A549 (cell line): ENCODE data around the gene NPC1L1. TPM values are rescaled to one million over a fixed set of nuclear protein-coding genes. Genes with fewer than 3 reads are reported as not detected.

Experiments used
- ATAC-seq, 2 experiments: fragments of 200-7000 bp in 1 of 2; fragments of >200 bp in 1 of 2; cut with Nextera tagmentation in 1 of 2; cut with Tn5 transposase in 1 of 2; 3 replicates each; pipeline versions ENCODE4 v1.8.0 to v1.9.1; 2018 to 2020; ENCODE audit warnings: mild to moderate bottlenecking in 1 of 2, moderate library complexity in 1 of 2
- CTCF ChIA-PET: fragments of 300-600 bp; sonication (Branson Sonifier 250); formaldehyde crosslinking; extraction: SDS; loops from one replicate; lab custom pipeline; 2021; ENCODE audit warnings: antibody characterized with exemption, inconsistent platforms; lab: Yijun Ruan, JAX
- POLR2A ChIA-PET: fragments of 350-600 bp; formaldehyde crosslinking; extraction: SDS; loops from one replicate; lab custom pipeline; 2021; ENCODE audit warnings: antibody characterized with exemption, inconsistent platforms; lab: Yijun Ruan, JAX
- DNase-seq, 2 experiments: peaks; one replicate each; pipeline versions ENCODE4 v3.0.0 to v3.0.0-alpha.2; 2011 to 2016; ENCODE audit warnings: low read depth in 1 of 2, low spot score in 1 of 2
- FAIRE-seq: peaks from 2 replicates; lab custom pipeline; 2011; peaks lifted over from hg19 to GRCh38; lab: Jason Lieb, UNC
- H3K27ac ChIP-seq, 2 experiments: fragments of >200 bp; sonication (Bioruptor Twin); formaldehyde crosslinking; 3 replicates each; pipeline ENCODE4 v1.5.1; 2016 to 2017
- H3K4me1 ChIP-seq: fragments of >200 bp; sonication (Bioruptor Twin); formaldehyde crosslinking; 3 replicates; pipeline ENCODE4 v1.6.1; 2016
- H3K4me2 ChIP-seq: fragments of >200 bp; sonication (Bioruptor Twin); formaldehyde crosslinking; 3 replicates; pipeline ENCODE4 v1.6.1; 2016
- H3K4me3 ChIP-seq: fragments of >200 bp; sonication (Bioruptor Twin); formaldehyde crosslinking; 3 replicates; pipeline ENCODE4 v1.5.1; 2016
- H3K9me3 ChIP-seq: fragments of >200 bp; sonication (Bioruptor Twin); formaldehyde crosslinking; 3 replicates; pipeline ENCODE4 v1.6.1; 2016
- FOSB ChIP-seq: fragments of 250-450 bp; sonication (Bioruptor Pico); IDR thresholded peaks from 2 replicates; pipeline ENCODE4 v1.5.0; 2020; ENCODE audit warnings: mild to moderate bottlenecking, moderate library complexity
- WGBS: methylation state at CpG from one replicate; pipeline ENCODE4 v1.1.6; 2017; ENCODE audit errors: missing lambda C conversion rate; 5-methylcytosine and 5-hydroxymethylcytosine counted together
- polyA plus RNA-seq, 4 experiments: library from polyadenylated mRNA; depleted of rRNA in 3 of 4; stranded (reverse); fragments of >200 nt; fragmentation: RNase III in 1 of 4; extraction: RNeasy Plus Mini Kit Qiagen cat#74134 plus additional on column Dnase treatment in 1 of 4; gene quantifications; 2 replicates in 3 of 4; 3 replicates in 1 of 4; pipeline ENCODE4 v1.2.3, GENCODE V29; 2011 to 2017
- small RNA-seq, 6 experiments: library from RNA; depleted of rRNA; stranded (forward); fragments of <200 nt; gene quantifications; one replicate each; pipeline ENCODE3, GENCODE V24; 2012
- TF ChIP-seq, protein P1 (sequence below): fragments of >200 bp; sonication (Bioruptor Twin); formaldehyde crosslinking; IDR thresholded peaks from 3 replicates; pipeline ENCODE4 v1.6.1; 2016
- TF ChIP-seq, protein P2 (sequence below): fragments of 250-450 bp; sonication (Bioruptor Pico); IDR thresholded peaks from 2 replicates; pipeline ENCODE4 v1.5.0; 2021; ENCODE audit warnings: mild to moderate bottlenecking, moderate library complexity, borderline replicate concordance
- TF ChIP-seq, protein P3 (sequence below): fragments of >200 bp; sonication (Bioruptor Twin); formaldehyde crosslinking; IDR thresholded peaks from 3 replicates; pipeline ENCODE4 v1.5.1; 2016

Gene NPC1L1
- polyA plus RNA-seq, 2 of the 4 experiments (the other 2 are of a cell fraction), result 0.04 to 0.06 TPM

GRCh38 chr7:44465490-44465889 lies 75.6 kb downstream of the NPC1L1 start (continued):
- TF ChIP-seq, protein P1, sequence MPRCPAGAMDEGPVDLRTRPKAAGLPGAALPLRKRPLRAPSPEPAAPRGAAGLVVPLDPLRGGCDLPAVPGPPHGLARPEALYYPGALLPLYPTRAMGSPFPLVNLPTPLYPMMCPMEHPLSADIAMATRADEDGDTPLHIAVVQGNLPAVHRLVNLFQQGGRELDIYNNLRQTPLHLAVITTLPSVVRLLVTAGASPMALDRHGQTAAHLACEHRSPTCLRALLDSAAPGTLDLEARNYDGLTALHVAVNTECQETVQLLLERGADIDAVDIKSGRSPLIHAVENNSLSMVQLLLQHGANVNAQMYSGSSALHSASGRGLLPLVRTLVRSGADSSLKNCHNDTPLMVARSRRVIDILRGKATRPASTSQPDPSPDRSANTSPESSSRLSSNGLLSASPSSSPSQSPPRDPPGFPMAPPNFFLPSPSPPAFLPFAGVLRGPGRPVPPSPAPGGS, result no peak
- TF ChIP-seq, protein P2, sequence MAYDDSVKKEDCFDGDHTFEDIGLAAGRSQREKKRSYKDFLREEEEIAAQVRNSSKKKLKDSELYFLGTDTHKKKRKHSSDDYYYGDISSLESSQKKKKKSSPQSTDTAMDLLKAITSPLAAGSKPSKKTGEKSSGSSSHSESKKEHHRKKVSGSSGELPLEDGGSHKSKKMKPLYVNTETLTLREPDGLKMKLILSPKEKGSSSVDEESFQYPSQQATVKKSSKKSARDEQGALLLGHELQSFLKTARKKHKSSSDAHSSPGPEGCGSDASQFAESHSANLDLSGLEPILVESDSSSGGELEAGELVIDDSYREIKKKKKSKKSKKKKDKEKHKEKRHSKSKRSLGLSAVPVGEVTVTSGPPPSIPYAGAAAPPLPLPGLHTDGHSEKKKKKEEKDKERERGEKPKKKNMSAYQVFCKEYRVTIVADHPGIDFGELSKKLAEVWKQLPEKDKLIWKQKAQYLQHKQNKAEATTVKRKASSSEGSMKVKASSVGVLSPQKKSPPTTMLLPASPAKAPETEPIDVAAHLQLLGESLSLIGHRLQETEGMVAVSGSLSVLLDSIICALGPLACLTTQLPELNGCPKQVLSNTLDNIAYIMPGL (CRISPR knock-in tag), result no peak

GRCh38 chr7:44463169-44463808 lies 77.8 kb downstream of the NPC1L1 start:
- Histone ChIP-seq H3K4me2 (no peak overlapping the region), H3K27ac (no peak overlapping the region), H3K9me3 (no peaks in the 10 kb centered on the region), H3K4me3 (no peak overlapping the region), H3K4me1 (no peaks in the 10 kb centered on the region)
- ATAC-seq (peak in 1 of 2 experiments; percentile 66; a peak in 2 of 6 replicates), FAIRE-seq (no peak), DNase-seq (peak; percentile 14 to 16)
- CTCF ChIA-PET, result interaction anchor here (0.7 to 1.7 kb wide), 5 partner anchors 12 to 222 kb away, joined by 3 to 10 read pairs (median 4); no protein-coding TSS in a partner anchor
- TF ChIP-seq, protein P3, sequence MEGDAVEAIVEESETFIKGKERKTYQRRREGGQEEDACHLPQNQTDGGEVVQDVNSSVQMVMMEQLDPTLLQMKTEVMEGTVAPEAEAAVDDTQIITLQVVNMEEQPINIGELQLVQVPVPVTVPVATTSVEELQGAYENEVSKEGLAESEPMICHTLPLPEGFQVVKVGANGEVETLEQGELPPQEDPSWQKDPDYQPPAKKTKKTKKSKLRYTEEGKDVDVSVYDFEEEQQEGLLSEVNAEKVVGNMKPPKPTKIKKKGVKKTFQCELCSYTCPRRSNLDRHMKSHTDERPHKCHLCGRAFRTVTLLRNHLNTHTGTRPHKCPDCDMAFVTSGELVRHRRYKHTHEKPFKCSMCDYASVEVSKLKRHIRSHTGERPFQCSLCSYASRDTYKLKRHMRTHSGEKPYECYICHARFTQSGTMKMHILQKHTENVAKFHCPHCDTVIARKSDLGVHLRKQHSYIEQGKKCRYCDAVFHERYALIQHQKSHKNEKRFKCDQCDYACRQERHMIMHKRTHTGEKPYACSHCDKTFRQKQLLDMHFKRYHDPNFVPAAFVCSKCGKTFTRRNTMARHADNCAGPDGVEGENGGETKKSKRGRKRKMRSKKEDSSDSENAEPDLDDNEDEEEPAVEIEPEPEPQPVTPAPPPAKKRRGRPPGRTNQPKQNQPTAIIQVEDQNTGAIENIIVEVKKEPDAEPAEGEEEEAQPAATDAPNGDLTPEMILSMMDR, result 0 out of 3 replicates have a peak, but pooled peaks have one; percentile 5
- no peak for TF ChIP-seq FOSB (CRISPR knock-in tag)
- POLR2A ChIA-PET, result no interaction called here
- 91% methylated on average over 1 of the region's 1 CpG for WGBS

Small RNA genes within 50 kb of the gene (small RNA-seq; reads per million reads assigned to genes)
- 0 reads per million in 6 experiments for gene RNU6-1097P

Other genes with a start within 250 kb of the NPC1L1 start
- 0.07 TPM in 1 of 2 replicates, not detected in the other for gene CAMK2B, start 215.7 kb downstream of the NPC1L1 start, polyA plus RNA-seq (2011; rRNA removed)
- 0.12 to 0.20 TPM (median 0.17 TPM) in 3 replicates for gene CAMK2B, start 215.7 kb downstream of the NPC1L1 start, polyA plus RNA-seq (2017; fragmentation: RNase III; extraction: RNeasy Plus Mini Kit Qiagen cat#74134 plus additional on column Dnase treatment)
- 66.3 and 84.2 TPM in 2 replicates for gene NUDCD3, start 50.7 kb downstream of the NPC1L1 start, polyA plus RNA-seq (2011; rRNA removed)
- gene NUDCD3, start 50.7 kb downstream of the NPC1L1 start, polyA plus RNA-seq (2017; fragmentation: RNase III; extraction: RNeasy Plus Mini Kit Qiagen cat#74134 plus additional on column Dnase treatment), result 41.7 to 44.3 TPM (median 42.8 TPM) in 3 replicates
- 96.1 and 108 TPM in 2 replicates for gene DDX56, start 32.6 kb upstream of the NPC1L1 start, polyA plus RNA-seq (2011; rRNA removed)
- gene DDX56, start 32.6 kb upstream of the NPC1L1 start, polyA plus RNA-seq (2017; fragmentation: RNase III; extraction: RNeasy Plus Mini Kit Qiagen cat#74134 plus additional on column Dnase treatment), result 93.4 to 100 TPM (median 97.7 TPM) in 3 replicates
- gene TMED4, start 40.9 kb upstream of the NPC1L1 start, polyA plus RNA-seq (2011; rRNA removed), result 68.3 and 79.2 TPM in 2 replicates
- 53.9 to 55.9 TPM (median 55.1 TPM) in 3 replicates for gene TMED4, start 40.9 kb upstream of the NPC1L1 start, polyA plus RNA-seq (2017; fragmentation: RNase III; extraction: RNeasy Plus Mini Kit Qiagen cat#74134 plus additional on column Dnase treatment)
- gene OGDH, start 65.3 kb upstream of the NPC1L1 start, polyA plus RNA-seq (2011; rRNA removed), result 32.5 and 37.2 TPM in 2 replicates
- 35.8 to 38.8 TPM (median 37.7 TPM) in 3 replicates for gene OGDH, start 65.3 kb upstream of the NPC1L1 start, polyA plus RNA-seq (2017; fragmentation: RNase III; extraction: RNeasy Plus Mini Kit Qiagen cat#74134 plus additional on column Dnase treatment)
- 4.3 and 6.9 TPM in 2 replicates for gene ZMIZ2, start 207.5 kb upstream of the NPC1L1 start, polyA plus RNA-seq (2011; rRNA removed)
- gene ZMIZ2, start 207.5 kb upstream of the NPC1L1 start, polyA plus RNA-seq (2017; fragmentation: RNase III; extraction: RNeasy Plus Mini Kit Qiagen cat#74134 plus additional on column Dnase treatment), result 21.7 to 24.5 TPM (median 23.9 TPM) in 3 replicates